ENCODE results near the gene WDR55.

Gene WDR55

GRCh38 chr5:140631036-140631417 lies 33.7 kb upstream of the WDR55 start:
- Histone ChIP-seq H3K9ac (peak overlapping the region in 5 of 11 experiments; percentile 22 to 96 (median 80); a peak in 10 of 22 replicates), H4K20me1 (peaks cover 0 to 11% (median 0%) of the 10 kb centered on the region in 11 experiments; a peak in 4 of 22 replicates), H3K27me3 (peaks cover 0 to 49% (median 41%) of the 10 kb centered on the region in 11 experiments; a peak in 17 of 22 replicates), H3K9me3 (replicated peaks in 1 of 11) (peaks cover 35 to 75% (median 56%) of the 10 kb centered on the region in 11 experiments), H3K4me1 (peaks cover 0 to 70% (median 45%) of the 10 kb centered on the region in 10 experiments; a peak in 15 of 20 replicates), H3K4me3 (peak overlapping the region in 6 of 10 experiments; percentile 52 to 81 (median 71); a peak in 11 of 20 replicates), H3K27ac (peak overlapping the region in 5 of 11 experiments; percentile 39 to 95 (median 93); a peak in 10 of 22 replicates), H3K4me2 (peak overlapping the region in 6 of 11 experiments; percentile 10 to 92 (median 81); a peak in 11 of 22 replicates), H3K36me3 (peaks cover 0 to 41% (median 9%) of the 10 kb centered on the region in 11 experiments; a peak in 10 of 22 replicates)
- TF ChIP-seq Cebpa-rat (IDR thresholded peaks at IDR 0.05), result no peak

DNA sequence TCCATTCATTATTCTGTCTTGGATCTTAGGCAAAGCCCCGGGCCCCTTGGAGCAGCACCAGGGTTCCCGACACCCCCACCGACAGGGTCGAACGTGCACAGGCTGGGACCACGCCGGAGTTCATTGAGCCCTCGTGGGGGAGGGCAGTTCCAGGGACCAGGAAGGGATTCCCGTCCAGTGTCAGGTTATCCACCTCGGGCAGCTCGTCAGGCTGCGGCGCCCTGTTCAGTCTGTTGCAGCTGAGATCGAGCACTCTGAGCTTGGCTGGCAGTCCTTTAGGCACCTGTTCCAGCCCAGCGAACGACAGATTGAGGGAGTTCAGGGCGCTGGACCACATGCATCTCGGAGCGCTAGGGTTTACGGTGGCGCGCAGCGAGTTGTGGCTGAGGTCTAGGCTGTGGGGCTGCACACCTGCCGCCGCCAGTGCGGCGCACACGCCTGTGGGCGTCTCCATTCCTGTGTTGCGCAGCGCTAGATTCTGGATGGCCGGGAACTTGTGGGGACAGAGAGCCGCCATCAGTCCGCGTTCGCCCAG lies 32.8 kb upstream of the WDR55 start:
- peaks cover 0 to 41% (median 9%) of the 10 kb centered on the region in 11 experiments; a peak in 10 of 22 replicates for H3K36me3 ChIP-seq
- peak overlapping the region in 6 of 11 experiments; percentile 56 to 95 (median 91); a peak in 11 of 22 replicates for H3K27ac ChIP-seq
- peak overlapping the region in 5 of 11 experiments; percentile 62 to 96 (median 80); a peak in 9 of 22 replicates for H3K9ac ChIP-seq
- TF ChIP-seq Cebpa-rat (IDR thresholded peaks at IDR 0.05), result no peak
- peak overlapping the region in 8 of 10 experiments; percentile 28 to 81 (median 62); a peak in 17 of 20 replicates for H3K4me3 ChIP-seq
- peaks cover 30 to 67% (median 49%) of the 10 kb centered on the region in 11 experiments for H3K9me3 ChIP-seq (replicated peaks in 1 of 11)
- H3K4me2 ChIP-seq, result peak overlapping the region in 10 of 11 experiments; percentile 38 to 92 (median 71); a peak in 18 of 22 replicates
- H3K4me1 ChIP-seq, result peaks cover 0 to 76% (median 48%) of the 10 kb centered on the region in 10 experiments; a peak in 15 of 20 replicates
- H4K20me1 ChIP-seq, result peaks cover 0 to 11% (median 0%) of the 10 kb centered on the region in 11 experiments; a peak in 4 of 22 replicates
- peaks cover 0 to 49% (median 41%) of the 10 kb centered on the region in 11 experiments; a peak in 17 of 22 replicates for H3K27me3 ChIP-seq

- peaks cover 0 to 41% (median 9%) of the 10 kb centered on the region in 11 experiments; a peak in 10 of 22 replicates for H3K36me3 ChIP-seq
- H3K27me3 ChIP-seq, result peaks cover 0 to 49% (median 41%) of the 10 kb centered on the region in 11 experiments; a peak in 17 of 22 replicates
- H3K9me3 ChIP-seq (replicated peaks in 1 of 11), result peaks cover 25 to 61% (median 43%) of the 10 kb centered on the region in 11 experiments
- peaks cover 0 to 82% (median 52%) of the 10 kb centered on the region in 10 experiments; a peak in 15 of 20 replicates for H3K4me1 ChIP-seq
- peak overlapping the region; percentile 31 to 92 (median 69); a peak in 21 of 22 replicates for H3K4me2 ChIP-seq
- peak overlapping the region in 9 of 10 experiments; percentile 24 to 81 (median 54); a peak in 17 of 20 replicates for H3K4me3 ChIP-seq
- no peak for TF ChIP-seq Cebpa-rat (IDR thresholded peaks at IDR 0.05)
- H4K20me1 ChIP-seq, result peaks cover 0 to 11% (median 0%) of the 10 kb centered on the region in 11 experiments; a peak in 4 of 22 replicates
- peak overlapping the region in 8 of 11 experiments; percentile 14 to 95 (median 76); a peak in 13 of 22 replicates for H3K27ac ChIP-seq
- peak overlapping the region in 7 of 11 experiments; percentile 28 to 96 (median 79); a peak in 13 of 22 replicates for H3K9ac ChIP-seq
These were observed 32.2 kb upstream of the WDR55 start for GRCh38 chr5:140632366-140633020.

DNA sequence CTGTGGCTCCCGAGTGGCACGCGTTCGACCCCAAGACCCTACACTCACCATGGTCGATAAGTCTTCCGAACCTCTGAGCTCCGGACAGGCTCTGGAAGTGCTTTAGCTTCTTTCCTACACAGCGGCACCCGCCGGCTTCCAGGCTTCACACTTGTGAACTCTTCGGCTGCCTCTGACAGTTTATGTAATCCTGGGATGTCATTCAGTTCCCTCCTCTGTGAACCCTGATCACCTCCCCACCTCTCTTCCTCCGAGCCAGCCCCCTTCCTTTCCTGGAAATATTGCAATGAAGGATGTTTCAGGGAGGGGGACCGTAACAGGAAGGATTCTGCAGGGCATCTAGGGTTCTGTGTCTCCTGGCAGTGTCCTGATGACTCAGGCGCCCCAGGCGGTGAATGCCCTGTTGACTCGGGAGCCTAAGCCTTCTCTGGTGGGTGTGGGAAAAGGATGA lies 31.7 kb upstream of the WDR55 start, which contains the start of gene CD14:
Gene CD14 (minus strand): TSS at position 155 of the 451 bp plus-strand sequence. CDS start 104 bp downstream, at position 51.
- Histone ChIP-seq H4K20me1 (peaks cover 0 to 11% (median 0%) of the 10 kb centered on the region in 11 experiments; a peak in 4 of 22 replicates), H3K4me1 (peaks cover 0 to 87% (median 55%) of the 10 kb centered on the region in 10 experiments; a peak in 15 of 20 replicates), H3K4me2 (peak within 1 kb of the TSS; percentile 31 to 92 (median 69); a peak in 21 of 22 replicates), H3K36me3 (peaks cover 0 to 39% (median 9%) of the 10 kb centered on the region in 11 experiments; a peak in 10 of 22 replicates), H3K27me3 (peaks cover 0 to 49% (median 41%) of the 10 kb centered on the region in 11 experiments; a peak in 17 of 22 replicates), H3K4me3 (peak within 1 kb of the TSS in 9 of 10 experiments; percentile 24 to 81 (median 54); a peak in 17 of 20 replicates), H3K9ac (peak within 1 kb of the TSS in 7 of 11 experiments; percentile 28 to 96 (median 79); a peak in 13 of 22 replicates), H3K9me3 (replicated peaks in 1 of 11) (peaks cover 19 to 55% (median 37%) of the 10 kb centered on the region in 11 experiments), H3K27ac (peak within 1 kb of the TSS in 8 of 11 experiments; percentile 14 to 95 (median 76); a peak in 13 of 22 replicates)
- TF ChIP-seq Cebpa-rat (IDR thresholded peaks at IDR 0.05), result no peak

DNA sequence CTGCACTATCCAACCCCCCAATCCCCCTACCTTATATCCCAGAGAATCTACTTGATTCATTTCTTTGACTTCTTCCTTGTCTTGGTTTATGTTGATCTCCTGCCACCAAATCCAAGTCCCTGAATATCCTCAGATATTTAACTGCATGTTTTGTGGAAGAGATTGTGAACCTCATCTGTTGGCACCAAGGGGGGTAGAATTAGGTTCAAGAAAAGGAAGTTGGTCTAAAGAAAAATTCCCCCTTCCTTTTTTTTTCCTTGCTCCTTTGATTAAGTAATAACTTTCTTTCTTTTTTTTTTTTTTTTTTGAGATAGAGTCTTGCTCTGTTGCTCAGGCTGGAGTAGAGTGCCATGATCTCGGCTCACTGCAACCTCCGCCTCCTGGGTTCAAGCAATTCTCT lies 31.2 kb upstream of the WDR55 start:
- TF ChIP-seq Cebpa-rat (IDR thresholded peaks at IDR 0.05), result no peak
- Histone ChIP-seq H3K4me2 (peak overlapping the region in 10 of 11 experiments; percentile 31 to 92 (median 71); a peak in 15 of 22 replicates), H3K4me1 (peaks cover 1 to 89% (median 58%) of the 10 kb centered on the region in 10 experiments; a peak in 18 of 20 replicates), H3K27ac (peak overlapping the region in 7 of 11 experiments; percentile 28 to 95 (median 89); a peak in 12 of 22 replicates), H3K9me3 (replicated peaks in 1 of 11) (peaks cover 15 to 51% (median 33%) of the 10 kb centered on the region in 11 experiments), H3K27me3 (peaks cover 0 to 49% (median 41%) of the 10 kb centered on the region in 11 experiments; a peak in 17 of 22 replicates), H3K9ac (peak overlapping the region in 6 of 11 experiments; percentile 55 to 96 (median 80); a peak in 10 of 22 replicates), H3K36me3 (peaks cover 0 to 35% (median 9%) of the 10 kb centered on the region in 11 experiments; a peak in 10 of 22 replicates), H4K20me1 (peaks cover 0 to 11% (median 0%) of the 10 kb centered on the region in 11 experiments; a peak in 4 of 22 replicates), H3K4me3 (peak overlapping the region in 7 of 10 experiments; percentile 28 to 81 (median 70); a peak in 13 of 20 replicates)

GRCh38 chr5:140634103-140634502 lies 30.6 kb upstream of the WDR55 start:
- TF ChIP-seq Cebpa-rat (IDR thresholded peaks at IDR 0.05), result no peak
- peaks cover 9 to 44% (median 27%) of the 10 kb centered on the region in 11 experiments for H3K9me3 ChIP-seq (replicated peaks in 1 of 11)
- H4K20me1 ChIP-seq, result peaks cover 0 to 11% (median 0%) of the 10 kb centered on the region in 11 experiments; a peak in 4 of 22 replicates
- peak overlapping the region in 6 of 11 experiments; percentile 56 to 95 (median 91); a peak in 11 of 22 replicates for H3K27ac ChIP-seq
- peak overlapping the region in 5 of 11 experiments; percentile 0 to 96 (median 80); a peak in 7 of 22 replicates for H3K9ac ChIP-seq
- H3K36me3 ChIP-seq, result peaks cover 0 to 29% (median 9%) of the 10 kb centered on the region in 11 experiments; a peak in 10 of 22 replicates
- H3K4me2 ChIP-seq, result peak overlapping the region in 6 of 11 experiments; percentile 61 to 92 (median 81); a peak in 12 of 22 replicates
- H3K27me3 ChIP-seq, result peaks cover 0 to 49% (median 41%) of the 10 kb centered on the region in 11 experiments; a peak in 17 of 22 replicates
- H3K4me1 ChIP-seq, result peaks cover 7 to 87% (median 59%) of the 10 kb centered on the region in 10 experiments
- peak overlapping the region in 2 of 10 experiments; percentile 79 to 81; a peak in 3 of 20 replicates for H3K4me3 ChIP-seq

Measured in BLaER1 treated with 17β-estradiol and CSF1 and Interleukin-3, amounts not matched to agents 10 nM and 100 nM (cell line).